OCI-LY1 (cell line): ENCODE measurements around the gene PTH2R.

Experiments
- H2AFZ ChIP-seq: fragments of 200-600 bp; sonication (generic), shearing (Covaris generic); 2 replicates; pipeline ENCODE4 v1.6.0; 2014; ENCODE audit warnings: antibody characterized with exemption, mild to moderate bottlenecking, low read length
- H3F3A ChIP-seq: fragments of 200-600 bp; sonication (generic), shearing (Covaris generic); 2 replicates; pipeline ENCODE4 v1.6.0; 2014; ENCODE audit warnings: mild to moderate bottlenecking, antibody characterized with exemption, low read length, moderate library complexity; ENCODE audit not compliant: insufficient read depth
- H3K27ac ChIP-seq: fragments of 200-600 bp; sonication (generic); 2 replicates; pipeline ENCODE4 v1.5.1; 2014; ENCODE audit warnings: low read length, mixed run types, mild to moderate bottlenecking, low read depth; ENCODE audit not compliant: poor library complexity, severe bottlenecking
- H3K27me3 ChIP-seq: fragments of 200-600 bp; sonication (generic); 2 replicates; pipeline ENCODE4 v1.6.0; 2014; ENCODE audit warnings: antibody characterized with exemption, mild to moderate bottlenecking, low read length, moderate library complexity; ENCODE audit not compliant: insufficient read depth
- H3K36me3 ChIP-seq: fragments of 200-600 bp; sonication (generic); 2 replicates; pipeline ENCODE4 v1.6.1; 2014; ENCODE audit warnings: mild to moderate bottlenecking, antibody characterized with exemption, low read length, moderate library complexity, mixed read lengths; ENCODE audit not compliant: insufficient read depth
- H3K4me1 ChIP-seq: fragments of 200-600 bp; sonication (generic); 2 replicates; pipeline ENCODE4 v1.5.1; 2014; ENCODE audit warnings: mild to moderate bottlenecking, low read length, moderate library complexity; ENCODE audit not compliant: insufficient read depth, severe bottlenecking
- H3K4me2 ChIP-seq: fragments of 200-600 bp; sonication (generic), shearing (Covaris generic); 2 replicates; pipeline ENCODE4 v1.6.1; 2014; ENCODE audit warnings: low read length
- H3K4me3 ChIP-seq: fragments of 200-600 bp; sonication (generic); 2 replicates; pipeline ENCODE4 v1.5.1; 2014; ENCODE audit warnings: low read length, low read depth, mild to moderate bottlenecking, mixed read lengths; ENCODE audit not compliant: poor library complexity, severe bottlenecking
- H3K79me2 ChIP-seq: fragments of 200-600 bp; shearing (Covaris generic); 2 replicates; pipeline ENCODE4 v1.6.1; 2016; ENCODE audit warnings: mixed run types, low read length, mixed read lengths; ENCODE audit not compliant: insufficient read depth
- H3K9ac ChIP-seq: fragments of 200-600 bp; sonication (generic), shearing (Covaris generic); 2 replicates; pipeline ENCODE4 v1.6.1; 2014; ENCODE audit warnings: mild to moderate bottlenecking, low read length, mixed read lengths
- H3K9me2 ChIP-seq: fragments of 200-600 bp; sonication (generic), shearing (Covaris generic); 2 replicates; pipeline ENCODE4 v1.6.1; 2014; ENCODE audit warnings: low read depth, mild to moderate bottlenecking, low read length, mixed read lengths
- H3K9me3 ChIP-seq: fragments of 200-600 bp; shearing (Covaris generic); 2 replicates; pipeline ENCODE4 v1.6.1; 2014; ENCODE audit warnings: low read length, mixed read lengths
- H4K20me1 ChIP-seq: fragments of 200-600 bp; sonication (generic), shearing (Covaris generic); 2 replicates; pipeline ENCODE4 v1.6.0; 2016; ENCODE audit warnings: mild to moderate bottlenecking, low read length; ENCODE audit not compliant: insufficient read depth
- EZH2 ChIP-seq: fragments of 200-600 bp; sonication (generic), shearing (Covaris generic); IDR thresholded peaks from 2 replicates; pipeline ENCODE4 v1.8.0; 2017; ENCODE audit warnings: borderline replicate concordance, mixed run types, mild to moderate bottlenecking, antibody characterized with exemption, low read length, moderate library complexity, mixed read lengths
- TF ChIP-seq, protein P1 (sequence below): fragments of 200-600 bp; sonication (generic), shearing (Covaris generic); IDR thresholded peaks from 2 replicates; pipeline ENCODE4 v1.5.1; 2017; ENCODE audit warnings: mild to moderate bottlenecking, antibody characterized with exemption, low read length, moderate library complexity, mixed read lengths

PTH2R gene

GRCh38 chr2:208384637-208385036 is 22.0 kb upstream of the PTH2R start:
- no peaks in the 10 kb centered on the region for H4K20me1 ChIP-seq
- no peaks in the 10 kb centered on the region for H3F3A ChIP-seq
- no peak for TF ChIP-seq EZH2
- TF ChIP-seq, protein P1, sequence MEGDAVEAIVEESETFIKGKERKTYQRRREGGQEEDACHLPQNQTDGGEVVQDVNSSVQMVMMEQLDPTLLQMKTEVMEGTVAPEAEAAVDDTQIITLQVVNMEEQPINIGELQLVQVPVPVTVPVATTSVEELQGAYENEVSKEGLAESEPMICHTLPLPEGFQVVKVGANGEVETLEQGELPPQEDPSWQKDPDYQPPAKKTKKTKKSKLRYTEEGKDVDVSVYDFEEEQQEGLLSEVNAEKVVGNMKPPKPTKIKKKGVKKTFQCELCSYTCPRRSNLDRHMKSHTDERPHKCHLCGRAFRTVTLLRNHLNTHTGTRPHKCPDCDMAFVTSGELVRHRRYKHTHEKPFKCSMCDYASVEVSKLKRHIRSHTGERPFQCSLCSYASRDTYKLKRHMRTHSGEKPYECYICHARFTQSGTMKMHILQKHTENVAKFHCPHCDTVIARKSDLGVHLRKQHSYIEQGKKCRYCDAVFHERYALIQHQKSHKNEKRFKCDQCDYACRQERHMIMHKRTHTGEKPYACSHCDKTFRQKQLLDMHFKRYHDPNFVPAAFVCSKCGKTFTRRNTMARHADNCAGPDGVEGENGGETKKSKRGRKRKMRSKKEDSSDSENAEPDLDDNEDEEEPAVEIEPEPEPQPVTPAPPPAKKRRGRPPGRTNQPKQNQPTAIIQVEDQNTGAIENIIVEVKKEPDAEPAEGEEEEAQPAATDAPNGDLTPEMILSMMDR = no peak
- H3K79me2 ChIP-seq = no peaks in the 10 kb centered on the region
- H3K27ac ChIP-seq = no peak overlapping the region
- no peaks in the 10 kb centered on the region for H3K4me1 ChIP-seq
- H3K27me3 ChIP-seq = peaks cover 3% of the 10 kb centered on the region; the same call in 1 of the 2 replicates
- no peak overlapping the region for H3K4me2 ChIP-seq
- H3K36me3 ChIP-seq = no peaks in the 10 kb centered on the region
- no peak overlapping the region for H2AFZ ChIP-seq
- H3K4me3 ChIP-seq = no peak overlapping the region
- H3K9me2 ChIP-seq = no peaks in the 10 kb centered on the region
- H3K9me3 ChIP-seq = no peaks in the 10 kb centered on the region
- no peak overlapping the region for H3K9ac ChIP-seq

DNA sequence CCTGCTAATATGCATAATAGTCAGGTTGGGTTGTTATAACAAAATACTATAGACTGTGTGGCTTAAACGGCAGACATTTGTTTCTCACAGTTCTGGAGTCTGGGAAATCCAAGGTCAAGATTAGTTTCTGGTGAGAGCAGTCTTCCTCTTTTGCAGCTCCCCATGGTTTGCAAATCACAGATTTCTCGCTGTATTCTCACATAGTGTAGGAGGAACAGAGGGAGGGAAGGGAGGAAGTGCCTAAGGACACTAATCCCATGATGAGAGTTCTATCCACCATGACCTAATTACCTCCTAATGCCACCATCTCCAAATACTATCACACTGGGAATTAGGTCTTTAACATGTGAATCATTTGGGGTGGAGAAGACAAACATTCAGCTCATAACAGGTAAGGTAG is 20.1 kb upstream of the PTH2R start:
- no peaks in the 10 kb centered on the region for H3K79me2 ChIP-seq
- H3K9me2 ChIP-seq = no peaks in the 10 kb centered on the region
- H3F3A ChIP-seq = no peaks in the 10 kb centered on the region
- no peak overlapping the region for H3K27ac ChIP-seq
- no peaks in the 10 kb centered on the region for H3K36me3 ChIP-seq
- TF ChIP-seq, protein P1 = no peak
- no peak for TF ChIP-seq EZH2
- no peak overlapping the region for H3K9ac ChIP-seq
- no peaks in the 10 kb centered on the region for H4K20me1 ChIP-seq
- H3K4me2 ChIP-seq = no peak overlapping the region
- no peak overlapping the region for H3K4me3 ChIP-seq
- H2AFZ ChIP-seq = no peak overlapping the region
- H3K27me3 ChIP-seq = peaks cover 3% of the 10 kb centered on the region; the same call in 1 of the 2 replicates
- H3K9me3 ChIP-seq = no peaks in the 10 kb centered on the region
- H3K4me1 ChIP-seq = no peaks in the 10 kb centered on the region

DNA sequence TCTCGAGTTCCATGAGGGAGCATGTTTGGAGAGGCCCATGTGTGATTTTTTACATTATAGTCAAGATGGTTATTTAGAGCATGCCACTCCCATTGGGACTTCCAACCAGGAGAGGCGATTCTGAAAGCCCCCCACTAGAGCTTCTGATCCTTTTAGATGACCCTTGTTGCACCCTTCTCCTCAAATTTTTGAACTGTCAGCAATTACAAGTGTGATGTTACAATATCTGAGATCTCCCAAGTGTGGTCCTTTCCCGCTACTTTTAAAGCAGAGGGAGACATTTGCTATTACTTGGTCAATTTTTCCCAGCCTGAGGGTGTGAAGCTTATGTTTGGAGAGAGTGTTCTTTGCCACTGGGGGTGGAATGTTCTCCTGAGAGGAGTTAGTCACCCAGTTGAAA is 16.7 kb upstream of the PTH2R start:
- Histone ChIP-seq H3K9me3 (peaks cover 6% of the 10 kb centered on the region), H3K4me1 (no peaks in the 10 kb centered on the region), H3K27ac (no peak overlapping the region), H3K36me3 (no peaks in the 10 kb centered on the region), H2AFZ (no peak overlapping the region), H3K4me3 (no peak overlapping the region), H4K20me1 (no peaks in the 10 kb centered on the region), H3K4me2 (no peak overlapping the region), H3K9me2 (no peaks in the 10 kb centered on the region), H3K27me3 (no peaks in the 10 kb centered on the region), H3K9ac (no peak overlapping the region), H3F3A (no peaks in the 10 kb centered on the region), H3K79me2 (no peaks in the 10 kb centered on the region)
- TF ChIP-seq, protein P1 = no peak
- TF ChIP-seq EZH2 = no peak
